CD4-positive, alpha-beta T cell treated with Interleukin-10 for 1 hour (primary cell): ENCODE measurements around the gene CRTC3.
"Not testable (repeated sequence)": the region's sequence is repeated elsewhere in the genome, so short reads cannot be mapped to it uniquely, and the experiment has no call there.

Experiments
- DNase-seq: peaks from one replicate; pipeline ENCODE4 v3.0.0-alpha.2; 2020

The CRTC3 gene

GRCh38 chr15:90657520-90658172 is 127.9 kb downstream of the CRTC3 start:
- peak; percentile 68 for DNase-seq

- no peak for DNase-seq
Measured at GRCh38 chr15:90659481-90659880, 129.8 kb downstream of the CRTC3 start.

- DNase-seq: peak; percentile 55
Measured at GRCh38 chr15:90660195-90660998, 130.7 kb downstream of the CRTC3 start.

GRCh38 chr15:90660999-90661330 is 131.2 kb downstream of the CRTC3 start:
- DNase-seq: not testable (repeated sequence)

- DNase-seq: not testable (repeated sequence)
Measured at GRCh38 chr15:90664081-90664461, 134.3 kb downstream of the CRTC3 start.

- no peak for DNase-seq
Measured at GRCh38 chr15:90664650-90665287, 135.0 kb downstream of the CRTC3 start.

- DNase-seq: peak; percentile 37
Measured at GRCh38 chr15:90665288-90666134, 135.8 kb downstream of the CRTC3 start.

- no peak for DNase-seq
Measured at GRCh38 chr15:90666135-90666909, 136.6 kb downstream of the CRTC3 start.

- no peak for DNase-seq
Measured at GRCh38 chr15:90667073-90667754, 137.5 kb downstream of the CRTC3 start.

- DNase-seq: not testable (repeated sequence)
Measured at GRCh38 chr15:90667755-90668345, 138.1 kb downstream of the CRTC3 start.

- DNase-seq: not testable (repeated sequence)
Measured at GRCh38 chr15:90670631-90671030, 140.9 kb downstream of the CRTC3 start.

- no peak for DNase-seq
Measured at GRCh38 chr15:90671216-90671615, 141.5 kb downstream of the CRTC3 start.

- DNase-seq: not testable (repeated sequence)
Measured at GRCh38 chr15:90673357-90673756, 143.6 kb downstream of the CRTC3 start.

- no peak for DNase-seq
Measured at GRCh38 chr15:90674476-90674875, 144.8 kb downstream of the CRTC3 start.

GRCh38 chr15:90675464-90675863 is 145.7 kb downstream of the CRTC3 start:
- DNase-seq: no peak

GRCh38 chr15:90677807-90678790 is 148.4 kb downstream of the CRTC3 start:
- peak; percentile 40 for DNase-seq

GRCh38 chr15:90679959-90680358 is 150.2 kb downstream of the CRTC3 start:
- no peak for DNase-seq

- DNase-seq: no peak
Measured at GRCh38 chr15:90680371-90680935, 150.7 kb downstream of the CRTC3 start.

GRCh38 chr15:90681056-90681455 is 151.3 kb downstream of the CRTC3 start:
- DNase-seq: no peak

GRCh38 chr15:90681480-90681879 is 151.8 kb downstream of the CRTC3 start:
- no peak for DNase-seq
